Islet of Langerhans (tissue), 1 donor: ENCODE data around the gene CLPTM1L.
"Not testable (repeated sequence)": the region's sequence is repeated elsewhere in the genome, so short reads cannot be mapped to it uniquely, and the experiment has no call there.

ENCODE experiments used
- FAIRE-seq: peaks from one replicate; lab custom pipeline; 2011; peaks lifted over from hg19 to GRCh38; lab: Jason Lieb, UNC

CLPTM1L gene

DNA sequence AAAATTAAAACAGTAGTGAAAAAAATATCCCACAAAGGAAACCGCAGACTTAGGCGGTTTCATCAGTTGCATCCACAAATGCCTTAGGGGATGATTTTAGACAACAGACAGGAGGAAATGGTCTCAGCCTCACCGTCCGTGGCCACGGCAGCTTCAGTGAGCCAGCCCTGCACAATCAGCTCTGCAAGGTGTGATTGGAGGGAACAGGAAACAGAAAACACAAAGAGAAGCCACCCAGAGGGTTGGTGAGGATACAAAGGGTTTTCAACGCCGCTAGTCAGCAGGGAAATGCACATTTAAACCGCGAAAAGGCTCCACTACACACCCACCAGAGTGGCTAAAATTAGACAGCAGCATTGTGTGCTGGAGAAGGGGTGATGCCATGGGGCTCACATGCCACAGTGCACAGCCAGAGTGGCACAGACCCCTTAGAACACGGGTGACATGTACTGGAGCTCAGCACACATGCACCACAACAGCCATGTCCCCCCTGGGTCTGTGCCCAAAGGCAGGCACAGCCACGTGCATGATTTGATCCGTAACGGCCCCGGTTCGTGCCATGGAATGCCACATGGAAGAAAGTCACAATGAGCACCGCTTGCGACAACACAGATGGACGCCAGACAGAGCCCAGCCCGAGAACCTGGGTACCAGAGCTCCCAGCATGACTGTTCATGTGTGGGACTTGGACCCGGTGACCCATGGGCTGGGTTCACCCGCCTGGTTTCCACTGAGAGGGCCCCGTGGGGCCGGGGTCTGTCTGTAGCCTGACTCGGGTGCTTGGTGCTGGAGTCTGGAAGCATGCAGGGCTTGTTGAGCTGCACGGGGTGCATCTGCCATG lies 31.7 kb downstream of the CLPTM1L start:
- FAIRE-seq: no peak

DNA sequence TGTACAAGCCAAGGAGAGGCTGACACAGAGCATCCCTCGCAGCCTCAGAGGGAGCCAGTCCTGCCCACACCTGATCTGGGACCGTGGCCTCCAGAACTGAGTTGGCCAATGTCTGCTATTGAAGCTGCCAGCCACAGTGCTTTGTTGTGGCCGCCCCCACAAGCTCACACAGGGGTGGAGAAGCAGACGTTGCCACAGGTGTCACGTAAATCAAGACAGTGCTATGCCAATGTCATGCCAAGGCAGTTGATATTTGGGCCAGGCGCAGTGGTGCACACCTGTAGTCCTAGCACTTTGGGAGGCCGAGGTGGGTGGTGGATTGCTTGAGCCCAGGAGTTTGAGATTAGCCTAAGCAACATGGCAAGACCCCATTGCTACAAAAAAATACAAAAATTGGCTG lies 32.7 kb downstream of the CLPTM1L start:
- no peak for FAIRE-seq

DNA sequence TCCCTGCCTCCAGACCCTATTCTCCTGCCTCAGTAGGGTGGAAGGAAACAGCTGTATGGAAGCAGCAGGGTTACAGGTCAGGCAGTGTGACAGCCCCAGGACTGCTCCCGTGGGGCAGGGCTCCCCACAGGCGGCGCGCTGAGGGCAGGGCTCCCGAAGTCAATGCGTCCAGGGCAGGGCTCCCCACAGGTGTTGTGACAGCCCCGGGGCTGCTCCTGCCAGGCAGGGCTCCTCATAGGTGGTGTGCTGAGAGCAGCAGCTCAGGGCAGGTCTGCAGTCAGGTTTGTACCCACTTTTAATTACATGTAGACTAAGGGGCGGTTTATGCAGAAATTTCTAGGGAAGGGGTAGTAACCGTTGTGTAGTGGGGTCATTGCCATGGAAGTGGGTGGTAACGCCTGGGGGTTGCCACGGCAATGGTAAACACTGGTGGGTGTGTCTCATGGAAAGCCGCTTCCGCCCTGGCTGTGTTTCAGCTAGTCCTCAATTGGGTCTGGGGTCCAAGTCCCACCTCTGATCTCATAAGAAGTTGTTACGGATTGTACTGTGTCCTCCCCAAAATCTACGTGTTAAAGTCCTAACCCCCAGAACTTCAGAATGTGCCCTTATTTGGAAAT lies 33.4 kb downstream of the CLPTM1L start:
- no peak for FAIRE-seq

DNA sequence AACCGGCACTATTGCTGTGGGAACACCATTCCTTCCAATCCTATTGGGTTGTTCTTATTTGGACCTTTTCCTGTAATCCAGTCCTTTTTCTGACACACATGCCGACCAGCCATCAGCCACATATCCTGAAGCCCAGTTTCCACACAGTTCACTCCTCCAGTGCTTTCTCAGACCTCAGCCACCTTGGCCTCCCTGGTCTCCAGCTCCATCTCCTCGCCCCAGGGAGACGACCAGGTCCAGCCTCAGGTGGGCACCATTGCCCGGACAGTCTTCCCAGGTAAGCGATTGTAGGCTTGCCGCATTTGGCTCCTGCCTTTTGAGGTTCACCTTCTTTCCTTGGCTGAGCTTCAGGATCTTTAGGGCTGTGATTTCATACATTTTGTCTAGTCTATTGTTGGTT lies 34.8 kb downstream of the CLPTM1L start:
- FAIRE-seq: no peak

DNA sequence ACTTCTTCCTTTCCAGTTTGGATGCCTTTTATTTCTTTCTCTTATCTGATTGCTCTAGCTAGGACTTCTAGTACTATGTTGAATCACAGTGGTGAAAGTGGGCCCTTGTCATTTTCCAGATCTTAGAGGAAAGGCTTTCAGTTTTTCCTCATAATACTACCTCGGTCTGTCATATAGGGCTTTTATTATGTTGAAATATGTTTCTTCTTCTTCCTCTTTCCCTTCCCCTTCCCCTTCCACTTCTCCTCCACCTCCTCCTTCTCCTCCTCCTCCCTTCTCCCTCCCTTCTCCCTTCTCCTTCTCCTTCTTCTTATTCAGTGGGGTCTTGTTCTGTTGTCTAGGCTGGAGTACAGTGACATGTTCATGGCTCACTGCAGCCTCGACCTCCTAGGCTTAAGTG lies 40.9 kb downstream of the CLPTM1L start:
- FAIRE-seq: no peak

DNA sequence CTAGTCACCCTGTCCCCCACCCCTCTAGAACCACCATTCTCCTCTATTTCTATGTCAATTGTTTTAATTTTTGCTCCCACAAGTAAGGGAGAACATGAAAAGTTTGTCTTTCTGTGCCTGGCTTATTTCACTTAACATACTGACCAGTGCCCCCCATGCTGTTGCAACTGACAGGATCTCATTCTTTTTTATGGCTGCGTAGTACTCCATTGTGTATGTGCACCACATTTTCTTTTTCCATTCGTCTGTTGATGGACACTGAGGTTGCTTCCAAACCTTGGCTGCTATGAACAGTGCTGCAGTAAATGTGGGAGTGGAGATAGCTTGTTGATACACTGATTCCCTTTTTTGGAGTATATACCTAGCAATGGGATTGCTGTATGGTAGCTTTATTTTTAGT lies 42.6 kb downstream of the CLPTM1L start:
- no peak for FAIRE-seq

DNA sequence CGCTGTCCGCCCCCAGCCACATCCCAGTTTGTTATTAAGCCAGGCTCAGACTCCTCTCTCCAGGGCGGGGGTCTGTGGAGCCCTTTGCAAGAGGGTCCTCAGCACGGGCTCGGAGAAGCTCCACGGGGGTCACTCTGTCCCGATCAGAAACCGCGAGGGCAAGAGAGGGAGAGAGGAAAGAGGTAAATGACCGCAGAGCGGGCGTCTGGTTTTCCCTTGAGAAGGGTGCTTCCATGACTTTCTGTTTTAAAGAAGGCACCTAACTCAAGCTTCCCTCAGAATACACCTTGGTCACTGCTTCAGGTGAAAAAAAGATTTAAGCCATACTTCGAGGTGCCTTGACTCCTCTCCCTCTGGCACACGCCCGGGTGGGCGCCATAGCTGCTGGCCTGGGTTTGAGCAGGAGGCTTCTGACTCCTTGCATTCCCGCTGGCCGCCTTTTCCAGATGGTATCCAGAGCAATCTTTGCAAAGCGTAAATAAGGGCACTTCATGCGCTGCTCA lies 44.3 kb downstream of the CLPTM1L start:
- no peak for FAIRE-seq

DNA sequence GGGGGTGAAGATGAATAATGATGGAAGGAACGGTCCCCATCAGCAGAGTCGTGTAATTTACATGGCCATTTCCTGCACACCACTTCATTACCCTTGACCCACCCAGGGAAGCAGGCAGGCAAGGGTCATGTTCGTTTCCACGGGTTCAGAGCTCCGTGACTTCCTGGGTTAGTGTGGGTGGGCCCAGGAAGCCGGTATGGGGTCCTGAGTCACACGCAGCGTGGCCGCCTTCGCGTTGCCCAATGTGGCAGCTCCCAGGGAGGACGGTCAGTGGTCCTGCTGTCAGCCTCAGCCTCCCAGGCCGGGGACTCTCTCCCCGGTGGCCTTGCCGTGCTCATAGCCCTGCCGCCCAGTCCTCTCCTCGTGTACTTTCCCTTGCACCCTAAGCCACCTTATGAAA lies 44.9 kb downstream of the CLPTM1L start:
- FAIRE-seq: no peak

DNA sequence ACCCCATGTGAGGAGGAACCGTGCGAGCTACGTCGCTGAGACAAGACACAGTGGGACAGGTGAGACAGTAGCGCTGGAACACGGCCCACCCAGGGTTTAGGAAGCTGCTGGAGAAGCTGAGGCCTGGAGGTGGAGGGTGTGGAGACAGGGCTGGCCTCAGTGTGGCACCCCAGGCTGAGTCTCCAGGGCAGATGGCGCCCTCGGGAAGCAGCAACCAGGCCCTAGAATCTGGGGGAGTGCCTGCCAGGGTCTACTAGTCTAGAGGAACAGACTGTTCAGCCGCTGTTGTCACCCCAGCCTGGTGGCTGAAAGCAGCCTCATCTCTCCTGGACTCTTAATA lies 45.4 kb downstream of the CLPTM1L start:
- no peak for FAIRE-seq

DNA sequence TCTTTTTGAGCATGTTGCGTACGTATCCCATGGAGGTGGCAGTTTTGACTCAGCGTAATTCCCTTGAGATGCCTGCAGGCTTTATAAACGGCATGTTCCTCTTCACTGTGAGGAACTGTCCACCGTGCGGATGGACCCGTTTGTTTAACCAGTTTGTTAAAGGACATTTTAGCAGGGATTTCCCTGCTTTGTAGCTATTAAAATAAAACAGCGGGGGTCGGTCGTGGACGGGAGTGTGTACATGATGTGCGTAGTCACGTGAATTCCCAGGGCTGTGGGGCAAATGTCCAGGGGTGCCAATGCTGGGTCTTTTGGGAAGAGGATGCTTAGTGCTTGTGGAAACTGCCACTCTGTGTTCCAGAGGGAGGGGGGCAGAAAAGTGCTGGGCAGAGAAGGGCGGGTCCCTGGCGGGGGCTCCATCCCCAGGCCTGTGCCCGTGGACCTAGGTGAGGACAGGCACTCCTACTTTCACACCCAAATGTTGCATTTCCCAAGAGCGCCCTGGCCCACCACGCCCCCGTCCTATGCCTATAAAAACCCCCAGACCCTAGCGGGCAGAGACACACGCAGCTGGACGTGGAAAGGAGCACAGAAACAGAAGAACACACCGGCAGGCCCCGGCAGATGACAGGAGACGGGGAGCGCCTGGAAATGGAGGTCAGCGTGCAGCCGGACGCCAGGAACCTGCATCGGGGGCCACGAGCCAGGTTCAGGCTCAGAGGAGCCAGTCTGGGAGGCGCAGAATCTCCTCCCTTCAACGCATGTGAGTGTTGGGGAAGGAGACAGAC lies 46.0 kb downstream of the CLPTM1L start:
- no peak for FAIRE-seq

DNA sequence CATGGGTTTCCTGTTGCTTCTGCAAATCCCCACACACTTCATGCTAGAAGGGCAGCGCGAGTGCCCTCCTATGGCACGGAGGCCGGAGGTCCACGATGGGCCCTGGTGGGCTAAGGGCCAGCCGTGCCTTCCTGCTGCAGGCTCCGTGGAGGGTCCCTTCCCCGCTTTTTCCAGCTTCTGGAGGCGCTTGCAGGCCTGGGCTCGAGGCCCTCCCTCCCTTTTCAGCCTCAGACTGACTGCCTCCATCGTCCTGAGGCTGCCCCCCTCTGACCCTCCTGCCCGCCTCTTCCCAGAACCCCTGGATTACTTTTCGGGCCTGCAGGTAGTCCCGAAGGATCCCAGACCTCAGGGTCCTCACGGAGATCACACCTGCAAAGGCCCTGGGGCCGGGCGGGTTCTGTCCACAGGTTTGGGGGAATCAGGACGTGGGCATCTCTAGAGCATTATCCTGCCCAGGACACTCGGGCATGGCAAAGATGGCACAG lies 46.8 kb downstream of the CLPTM1L start:
- FAIRE-seq: no peak

DNA sequence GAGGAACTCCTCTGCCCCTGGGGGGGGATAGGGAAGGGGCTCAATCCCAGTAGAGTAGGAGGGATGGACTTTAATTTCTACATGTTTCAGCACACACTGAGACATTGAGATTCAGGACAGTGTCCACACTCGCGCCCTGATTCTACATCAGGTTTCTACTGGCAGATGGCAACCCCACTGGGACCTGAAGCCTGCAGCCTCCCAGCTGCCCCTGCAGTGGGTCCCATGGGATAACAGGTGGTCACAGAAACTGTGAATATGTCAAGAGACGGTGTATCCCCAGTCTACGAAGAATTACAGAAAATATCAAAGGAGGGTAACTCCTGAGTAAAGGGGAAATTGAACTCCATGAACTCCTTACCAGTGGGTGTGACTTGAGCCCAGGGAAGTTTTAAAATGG lies 47.7 kb downstream of the CLPTM1L start:
- no peak for FAIRE-seq

DNA sequence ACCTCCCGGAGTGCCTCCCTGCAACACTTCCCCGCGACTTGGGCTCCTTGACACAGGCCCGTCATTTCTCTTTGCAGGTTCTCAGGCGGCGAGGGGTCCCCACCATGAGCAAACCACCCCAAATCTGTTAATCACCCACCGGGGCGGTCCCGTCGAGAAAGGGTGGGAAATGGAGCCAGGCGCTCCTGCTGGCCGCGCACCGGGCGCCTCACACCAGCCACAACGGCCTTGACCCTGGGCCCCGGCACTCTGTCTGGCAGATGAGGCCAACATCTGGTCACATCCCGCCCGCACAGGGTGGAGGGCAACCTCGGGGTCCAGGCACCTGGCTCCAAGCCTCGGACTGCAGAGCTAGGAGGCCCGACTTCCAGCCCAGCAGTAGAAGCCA lies 49.3 kb downstream of the CLPTM1L start:
- FAIRE-seq: no peak

DNA sequence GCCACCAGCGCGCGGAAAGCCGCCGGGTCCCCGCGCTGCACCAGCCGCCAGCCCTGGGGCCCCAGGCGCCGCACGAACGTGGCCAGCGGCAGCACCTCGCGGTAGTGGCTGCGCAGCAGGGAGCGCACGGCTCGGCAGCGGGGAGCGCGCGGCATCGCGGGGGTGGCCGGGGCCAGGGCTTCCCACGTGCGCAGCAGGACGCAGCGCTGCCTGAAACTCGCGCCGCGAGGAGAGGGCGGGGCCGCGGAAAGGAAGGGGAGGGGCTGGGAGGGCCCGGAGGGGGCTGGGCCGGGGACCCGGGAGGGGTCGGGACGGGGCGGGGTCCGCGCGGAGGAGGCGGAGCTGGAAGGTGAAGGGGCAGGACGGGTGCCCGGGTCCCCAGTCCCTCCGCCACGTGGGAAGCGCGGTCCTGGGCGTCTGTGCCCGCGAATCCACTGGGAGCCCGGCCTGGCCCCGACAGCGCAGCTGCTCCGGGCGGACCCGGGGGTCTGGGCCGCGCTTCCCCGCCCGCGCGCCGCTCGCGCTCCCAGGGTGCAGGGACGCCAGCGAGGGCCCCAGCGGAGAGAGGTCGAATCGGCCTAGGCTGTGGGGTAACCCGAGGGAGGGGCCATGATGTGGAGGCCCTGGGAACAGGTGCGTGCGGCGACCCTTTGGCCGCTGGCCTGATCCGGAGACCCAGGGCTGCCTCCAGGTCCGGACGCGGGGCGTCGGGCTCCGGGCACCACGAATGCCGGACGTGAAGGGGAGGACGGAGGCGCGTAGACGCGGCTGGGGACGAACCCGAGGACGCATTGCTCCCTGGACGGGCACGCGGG lies 49.9 kb downstream of the CLPTM1L start, which contains the start of gene TERT:
Gene TERT, minus strand, starts transcription at position 234 of the 815 bp plus-strand sequence. Its CDS starts 79 bp downstream, at position 155.
- FAIRE-seq: no peak

DNA sequence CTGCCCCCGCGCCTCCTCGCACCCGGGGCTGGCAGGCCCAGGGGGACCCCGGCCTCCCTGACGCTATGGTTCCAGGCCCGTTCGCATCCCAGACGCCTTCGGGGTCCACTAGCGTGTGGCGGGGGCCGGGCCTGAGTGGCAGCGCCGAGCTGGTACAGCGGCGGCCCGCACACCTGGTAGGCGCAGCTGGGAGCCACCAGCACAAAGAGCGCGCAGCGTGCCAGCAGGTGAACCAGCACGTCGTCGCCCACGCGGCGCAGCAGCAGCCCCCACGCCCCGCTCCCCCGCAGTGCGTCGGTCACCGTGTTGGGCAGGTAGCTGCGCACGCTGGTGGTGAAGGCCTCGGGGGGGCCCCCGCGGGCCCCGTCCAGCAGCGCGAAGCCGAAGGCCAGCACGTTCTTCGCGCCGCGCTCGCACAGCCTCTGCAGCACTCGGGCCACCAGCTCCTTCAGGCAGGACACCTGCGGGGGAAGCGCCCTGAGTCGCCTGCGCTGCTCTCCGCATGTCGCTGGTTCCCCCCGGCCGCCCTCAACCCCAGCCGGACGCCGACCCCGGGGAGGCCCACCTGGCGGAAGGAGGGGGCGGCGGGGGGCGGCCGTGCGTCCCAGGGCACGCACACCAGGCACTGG lies 50.6 kb downstream of the CLPTM1L start:
- FAIRE-seq: no peak

DNA sequence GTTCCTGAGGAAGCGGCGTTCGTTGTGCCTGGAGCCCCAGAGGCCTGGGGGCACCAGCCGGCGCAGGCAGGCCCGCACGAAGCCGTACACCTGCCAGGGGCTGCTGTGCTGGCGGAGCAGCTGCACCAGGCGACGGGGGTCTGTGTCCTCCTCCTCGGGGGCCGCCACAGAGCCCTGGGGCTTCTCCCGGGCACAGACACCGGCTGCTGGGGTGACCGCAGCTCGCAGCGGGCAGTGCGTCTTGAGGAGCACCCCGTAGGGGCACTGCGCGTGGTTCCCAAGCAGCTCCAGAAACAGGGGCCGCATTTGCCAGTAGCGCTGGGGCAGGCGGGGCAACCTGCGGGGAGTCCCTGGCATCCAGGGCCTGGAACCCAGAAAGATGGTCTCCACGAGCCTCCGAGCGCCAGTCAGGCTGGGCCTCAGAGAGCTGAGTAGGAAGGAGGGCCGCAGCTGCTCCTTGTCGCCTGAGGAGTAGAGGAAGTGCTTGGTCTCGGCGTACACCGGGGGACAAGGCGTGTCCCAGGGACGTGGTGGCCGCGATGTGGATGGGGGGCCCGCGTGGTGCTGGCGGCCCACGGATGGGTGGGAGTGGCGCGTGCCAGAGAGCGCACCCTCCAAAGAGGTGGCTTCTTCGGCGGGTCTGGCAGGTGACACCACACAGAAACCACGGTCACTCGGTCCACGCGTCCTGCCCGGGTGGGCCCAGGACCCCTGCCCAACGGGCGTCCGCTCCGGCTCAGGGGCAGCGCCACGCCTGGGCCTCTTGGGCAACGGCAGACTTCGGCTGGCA lies 51.3 kb downstream of the CLPTM1L start:
- FAIRE-seq: no peak

DNA sequence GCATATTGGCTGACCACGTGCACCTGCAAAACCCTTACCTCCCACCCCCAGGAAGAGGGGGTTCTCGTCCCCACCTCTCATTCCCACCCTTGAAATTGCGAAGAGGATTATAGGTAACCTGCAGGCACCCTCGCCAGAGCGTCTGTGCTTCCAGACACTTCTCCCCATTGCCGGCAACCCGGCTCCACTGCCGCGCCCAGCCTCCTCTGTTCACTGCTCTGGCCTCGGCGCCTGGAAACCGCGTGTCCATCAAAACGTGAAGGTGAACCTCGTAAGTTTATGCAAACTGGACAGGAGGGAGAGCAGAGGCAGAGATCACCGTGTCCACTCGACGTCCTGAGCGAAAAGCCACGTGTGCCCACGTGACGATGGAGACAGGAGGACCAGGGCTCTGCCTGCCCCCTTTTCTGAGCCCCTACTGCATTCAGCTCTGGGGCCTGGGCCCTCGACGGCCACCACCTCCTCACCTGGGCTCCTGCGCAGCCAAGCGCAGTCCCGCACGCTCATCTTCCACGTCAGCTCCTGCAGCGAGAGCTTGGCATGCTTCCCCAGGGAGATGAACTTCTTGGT lies 52.0 kb downstream of the CLPTM1L start:
- FAIRE-seq: no peak

DNA sequence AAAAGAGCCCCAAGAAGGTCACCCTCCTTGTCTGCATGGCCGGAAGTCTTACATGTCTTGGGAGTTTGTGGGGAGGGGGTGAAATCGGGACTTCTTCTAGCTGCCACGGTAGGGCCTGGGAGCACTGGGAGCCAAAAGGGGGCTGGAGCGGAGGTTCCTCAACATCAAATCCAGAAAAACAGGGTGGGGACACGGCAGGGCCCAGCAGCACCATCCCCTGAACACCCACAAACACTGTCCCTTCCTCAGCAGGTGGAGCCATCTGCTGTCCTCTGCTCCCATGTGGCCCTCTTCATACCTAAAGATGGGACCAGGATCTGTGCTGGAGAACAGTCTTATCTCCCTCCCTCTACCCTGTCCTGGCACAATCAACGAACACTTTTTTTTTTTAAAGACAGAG lies 52.8 kb downstream of the CLPTM1L start:
- no peak for FAIRE-seq

DNA sequence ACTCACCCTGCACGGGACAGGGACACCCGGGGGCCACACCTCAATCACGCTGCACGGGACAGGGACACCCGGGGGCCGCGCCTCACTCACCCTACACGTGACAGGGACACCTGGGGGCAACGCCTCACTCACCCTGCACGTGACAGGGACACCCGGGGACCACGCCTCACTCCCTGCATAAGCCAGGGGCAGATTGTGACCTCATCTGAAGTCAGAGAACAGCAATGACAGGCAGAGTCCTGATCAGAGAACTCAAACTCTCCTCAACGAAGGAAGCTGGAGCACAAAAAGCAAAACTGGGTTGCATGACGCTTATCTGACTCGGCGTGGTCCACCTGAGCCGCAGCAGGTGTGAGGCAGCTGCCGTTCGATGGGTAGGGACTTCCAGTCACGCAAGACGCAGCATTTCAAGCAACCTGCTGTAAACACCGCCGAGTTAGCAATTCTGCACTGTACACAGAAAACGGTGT lies 53.3 kb downstream of the CLPTM1L start:
- FAIRE-seq: no peak

DNA sequence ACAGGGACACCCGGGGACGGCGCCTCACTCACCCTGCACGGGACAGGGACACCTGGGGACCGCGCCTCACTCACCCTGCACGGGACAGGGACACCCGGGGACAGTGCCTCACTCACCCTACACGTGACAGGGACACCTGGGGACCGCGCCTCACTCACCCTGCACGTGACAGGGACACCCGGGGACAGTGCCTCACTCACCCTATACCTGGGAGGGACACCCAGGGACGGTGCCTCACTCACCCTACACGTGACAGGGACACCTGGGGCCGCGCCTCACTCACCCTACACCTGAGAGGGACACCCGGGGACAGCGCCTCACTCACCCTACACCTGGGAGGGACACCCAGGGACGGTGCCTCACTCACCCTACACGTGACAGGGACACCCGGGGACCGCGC lies 53.9 kb downstream of the CLPTM1L start:
- FAIRE-seq: not testable (repeated sequence)
